Astrocyte of the cerebellum (primary cell): ENCODE results near the gene SMIM44.

Source experiments
- DNase-seq: peaks from one replicate; pipeline ENCODE4 v3.0.0-alpha.2; 2011; ENCODE audit warnings: low read depth
- H3K4me3 ChIP-seq: 2 replicates; pipeline ENCODE4 v1.5.1; 2011; ENCODE audit warnings: mild to moderate bottlenecking, low read depth, low read length, moderate library complexity
- CTCF ChIP-seq: IDR thresholded peaks from 2 replicates; pipeline ENCODE4 v1.5.1; 2012; ENCODE audit warnings: low read length, low read depth, moderate library complexity, mild to moderate bottlenecking; ENCODE audit errors: missing control alignments
- in situ Hi-C: cut with HindIII; loops from 2 replicates; pipeline ENCODE4 v1.10.0; 2017; ENCODE audit warnings: low sequenced_read_pairs

Gene SMIM44

GRCh38 chr19:3433805-3434540 is 49.3 kb downstream of the SMIM44 start:
- DNase-seq, result no peak
- no peak overlapping the region for H3K4me3 ChIP-seq
- in situ Hi-C loops, result no loop called here
- TF ChIP-seq CTCF, result no peak

GRCh38 chr19:3433313-3433712 is 49.9 kb downstream of the SMIM44 start:
- in situ Hi-C loops, result no loop called here
- H3K4me3 ChIP-seq, result no peak overlapping the region
- TF ChIP-seq CTCF, result no peak
- DNase-seq, result no peak
